Panc1 (cell line): ENCODE data around the gene MIEN1. TPM values are rescaled to one million over a fixed set of nuclear protein-coding genes. Genes with fewer than 3 reads are reported as not detected.

Experiments
- ATAC-seq: fragments of 200-7000 bp; cut with Tn5 transposase; 2 replicates; pipeline ENCODE4 v1.9.1; 2020; ENCODE audit warnings: mild to moderate bottlenecking, moderate library complexity
- BruUV-seq: library from RNA; stranded (reverse); fragments of 400-500 nt; replicated peaks from 2 replicates; lab custom pipeline; 2021; lab: Mats Ljungman, UMichigan
- CTCF ChIA-PET: fragments of 300-600 bp; sonication (Branson Sonifier 250); formaldehyde crosslinking; loops from one replicate; lab custom pipeline; 2022; ENCODE audit warnings: antibody characterized with exemption; lab: Charles Lee
- POLR2A ChIA-PET: fragments of 300-600 bp; sonication (Branson Sonifier 250); formaldehyde crosslinking; loops from one replicate; lab custom pipeline; 2022; ENCODE audit warnings: antibody characterized with exemption; lab: Charles Lee
- DNase-seq: peaks from one replicate; pipeline ENCODE4 v3.0.0-alpha.2; 2010; ENCODE audit warnings: low read depth, low spot score
- H3K27ac ChIP-seq: 2 replicates; pipeline ENCODE4 v1.5.1; 2011; ENCODE audit warnings: mild to moderate bottlenecking, low read length, inconsistent platforms
- H3K27me3 ChIP-seq: fragments of 200-500 bp; sonication (Bioruptor generic); 2 replicates; pipeline ENCODE4 v1.6.0; 2014; ENCODE audit warnings: low read length, inconsistent platforms; ENCODE audit not compliant: control insufficient read depth, insufficient read depth
- H3K36me3 ChIP-seq: fragments of 200-500 bp; sonication (Bioruptor generic); 2 replicates; pipeline ENCODE4 v1.5.1; 2014; ENCODE audit warnings: inconsistent platforms, mild to moderate bottlenecking, low read length, moderate library complexity; ENCODE audit not compliant: control insufficient read depth, insufficient read depth
- H3K4me1 ChIP-seq: 2 replicates; pipeline ENCODE4 v1.5.1; 2011; ENCODE audit warnings: inconsistent platforms, mild to moderate bottlenecking, low read length, moderate library complexity; ENCODE audit not compliant: control insufficient read depth, insufficient read depth
- H3K4me3 ChIP-seq, 2 experiments: 2 replicates each; pipeline ENCODE4 v1.5.1; 2011 to 2012; ENCODE audit warnings: low read depth in 2 of 2, low read length in 2 of 2, mild to moderate bottlenecking in 2 of 2, inconsistent platforms in 1 of 2, moderate library complexity in 1 of 2
- H3K9me3 ChIP-seq: fragments of 200-500 bp; sonication (Bioruptor generic); 2 replicates; pipeline ENCODE4 v1.5.1; 2014; ENCODE audit warnings: low read depth, mild to moderate bottlenecking, inconsistent platforms, low read length, moderate library complexity; ENCODE audit not compliant: control insufficient read depth, insufficient read depth
- POLR2AphosphoS5 ChIP-seq: IDR thresholded peaks from 2 replicates; pipeline ENCODE4 v1.6.1; 2012; ENCODE audit warnings: mild to moderate bottlenecking, low read depth, low read length, moderate library complexity
- SIN3A ChIP-seq: IDR thresholded peaks from 2 replicates; pipeline ENCODE4 v1.6.1; 2012; ENCODE audit warnings: low read depth, mild to moderate bottlenecking, low read length, moderate library complexity, borderline replicate concordance; ENCODE audit not compliant: insufficient read depth
- TCF7L2 ChIP-seq: IDR thresholded peaks from 2 replicates; pipeline ENCODE4 v1.6.1; 2011; ENCODE audit warnings: mild to moderate bottlenecking, low read depth, low read length, inconsistent platforms
- in situ Hi-C: cut with HindIII; loops from 2 replicates; pipeline ENCODE4 v1.10.0; 2016; ENCODE audit warnings: low sequenced_read_pairs, low pct_unique_long_range_greater_than_20kb
- intact Hi-C: fragments of 100-400 bp; cut with micrococcal nuclease; formaldehyde crosslinking; loops from one replicate; pipeline ENCODE4 v1.10.0; 2022; ENCODE audit not compliant: unreplicated experiment
- total RNA-seq: library from RNA; stranded (reverse); gene quantifications from one replicate; pipeline ENCODE4 v1.2.1, GENCODE V29; 2021; ENCODE audit not compliant: unreplicated experiment
- TF ChIP-seq, protein P1 (sequence below), 2 experiments: IDR thresholded peaks; 2 replicates each; pipeline ENCODE4 v1.6.1; 2011 to 2012; ENCODE audit warnings: low read depth in 2 of 2, control low read depth in 1 of 2, low read length in 1 of 2, mild to moderate bottlenecking in 1 of 2, moderate library complexity in 1 of 2; ENCODE audit not compliant: insufficient read depth in 1 of 2
- TF ChIP-seq, protein P2 (sequence below): fragments of 450-650 bp; IDR thresholded peaks from 2 replicates; pipeline ENCODE4 v1.5.1; 2017; ENCODE audit warnings: mild to moderate bottlenecking

Gene MIEN1
- total RNA-seq, 1 experiment from 2014 or later, result 103 TPM

DNA sequence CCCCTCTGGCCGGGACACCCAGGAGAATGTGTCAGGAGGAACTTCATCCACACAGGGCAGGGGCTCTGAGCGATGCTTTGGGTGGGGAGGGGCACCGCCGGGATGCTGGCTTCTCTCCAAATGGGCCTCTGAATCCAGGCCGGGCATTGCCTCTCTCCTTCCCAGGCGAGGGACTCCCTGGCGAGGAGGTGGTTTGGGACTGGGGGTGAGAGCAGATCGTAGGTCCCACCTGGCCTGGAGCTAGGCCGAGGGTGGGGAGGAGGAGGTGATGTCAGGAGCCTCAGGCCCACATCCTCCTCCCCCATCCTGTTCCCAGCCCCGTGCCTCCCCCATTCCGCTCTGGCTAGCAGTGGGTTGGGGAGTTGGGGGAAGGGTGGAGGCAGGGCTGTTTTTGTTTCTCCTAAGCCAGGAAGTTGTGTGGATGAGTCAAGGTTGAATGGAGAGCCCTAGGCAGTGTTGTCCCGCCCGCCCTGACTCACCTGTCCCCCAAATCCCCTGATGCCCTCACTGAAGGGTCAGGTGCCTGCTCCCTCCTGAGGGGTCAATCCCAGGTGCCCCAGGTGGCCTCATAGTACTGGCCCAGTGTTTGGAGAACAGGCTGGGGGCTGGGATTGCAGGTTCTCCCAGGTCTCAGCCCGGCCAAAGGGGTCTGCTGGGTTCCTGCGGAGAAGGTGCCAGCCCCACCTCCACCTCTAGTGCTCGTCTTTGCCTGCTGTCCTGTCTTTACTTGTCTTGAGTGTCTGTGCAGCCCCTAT is 10.2 kb upstream of the MIEN1 start:
- peak; percentile 49 for ATAC-seq
- ChIA-PET CTCF (no interaction called here), POLR2A (interaction anchor here (0.8 kb wide), 1 partner anchor 11 kb away, joined by 4 read pairs; the partner anchor contains the start of gene MIEN1)
- Histone ChIP-seq H3K4me1 (peaks cover 32% of the 10 kb centered on the region), H3K27ac (peak overlapping the region; percentile 77), H3K9me3 (no peaks in the 10 kb centered on the region), H3K36me3 (no peaks in the 10 kb centered on the region; the same call in 1 of the 2 replicates), H3K4me3 (peak overlapping the region in 1 of 2 experiments; percentile 65; a peak in 2 of 4 replicates), H3K27me3 (no peaks in the 10 kb centered on the region)
- BruUV-seq, result no TSS peak
- DNase-seq, result no peak
- TF ChIP-seq SIN3A (no peak), POLR2AphosphoS5 (no peak), TCF7L2 (no peak)
- TF ChIP-seq, protein P1, sequence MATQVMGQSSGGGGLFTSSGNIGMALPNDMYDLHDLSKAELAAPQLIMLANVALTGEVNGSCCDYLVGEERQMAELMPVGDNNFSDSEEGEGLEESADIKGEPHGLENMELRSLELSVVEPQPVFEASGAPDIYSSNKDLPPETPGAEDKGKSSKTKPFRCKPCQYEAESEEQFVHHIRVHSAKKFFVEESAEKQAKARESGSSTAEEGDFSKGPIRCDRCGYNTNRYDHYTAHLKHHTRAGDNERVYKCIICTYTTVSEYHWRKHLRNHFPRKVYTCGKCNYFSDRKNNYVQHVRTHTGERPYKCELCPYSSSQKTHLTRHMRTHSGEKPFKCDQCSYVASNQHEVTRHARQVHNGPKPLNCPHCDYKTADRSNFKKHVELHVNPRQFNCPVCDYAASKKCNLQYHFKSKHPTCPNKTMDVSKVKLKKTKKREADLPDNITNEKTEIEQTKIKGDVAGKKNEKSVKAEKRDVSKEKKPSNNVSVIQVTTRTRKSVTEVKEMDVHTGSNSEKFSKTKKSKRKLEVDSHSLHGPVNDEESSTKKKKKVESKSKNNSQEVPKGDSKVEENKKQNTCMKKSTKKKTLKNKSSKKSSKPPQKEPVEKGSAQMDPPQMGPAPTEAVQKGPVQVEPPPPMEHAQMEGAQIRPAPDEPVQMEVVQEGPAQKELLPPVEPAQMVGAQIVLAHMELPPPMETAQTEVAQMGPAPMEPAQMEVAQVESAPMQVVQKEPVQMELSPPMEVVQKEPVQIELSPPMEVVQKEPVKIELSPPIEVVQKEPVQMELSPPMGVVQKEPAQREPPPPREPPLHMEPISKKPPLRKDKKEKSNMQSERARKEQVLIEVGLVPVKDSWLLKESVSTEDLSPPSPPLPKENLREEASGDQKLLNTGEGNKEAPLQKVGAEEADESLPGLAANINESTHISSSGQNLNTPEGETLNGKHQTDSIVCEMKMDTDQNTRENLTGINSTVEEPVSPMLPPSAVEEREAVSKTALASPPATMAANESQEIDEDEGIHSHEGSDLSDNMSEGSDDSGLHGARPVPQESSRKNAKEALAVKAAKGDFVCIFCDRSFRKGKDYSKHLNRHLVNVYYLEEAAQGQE (IDR thresholded peaks at IDR 0.05; ENCODE audit: insufficient read depth in 1 of 2, low read depth in 2 of 2, low read length in 1 of 2), result no peak
- TF ChIP-seq, protein P2, sequence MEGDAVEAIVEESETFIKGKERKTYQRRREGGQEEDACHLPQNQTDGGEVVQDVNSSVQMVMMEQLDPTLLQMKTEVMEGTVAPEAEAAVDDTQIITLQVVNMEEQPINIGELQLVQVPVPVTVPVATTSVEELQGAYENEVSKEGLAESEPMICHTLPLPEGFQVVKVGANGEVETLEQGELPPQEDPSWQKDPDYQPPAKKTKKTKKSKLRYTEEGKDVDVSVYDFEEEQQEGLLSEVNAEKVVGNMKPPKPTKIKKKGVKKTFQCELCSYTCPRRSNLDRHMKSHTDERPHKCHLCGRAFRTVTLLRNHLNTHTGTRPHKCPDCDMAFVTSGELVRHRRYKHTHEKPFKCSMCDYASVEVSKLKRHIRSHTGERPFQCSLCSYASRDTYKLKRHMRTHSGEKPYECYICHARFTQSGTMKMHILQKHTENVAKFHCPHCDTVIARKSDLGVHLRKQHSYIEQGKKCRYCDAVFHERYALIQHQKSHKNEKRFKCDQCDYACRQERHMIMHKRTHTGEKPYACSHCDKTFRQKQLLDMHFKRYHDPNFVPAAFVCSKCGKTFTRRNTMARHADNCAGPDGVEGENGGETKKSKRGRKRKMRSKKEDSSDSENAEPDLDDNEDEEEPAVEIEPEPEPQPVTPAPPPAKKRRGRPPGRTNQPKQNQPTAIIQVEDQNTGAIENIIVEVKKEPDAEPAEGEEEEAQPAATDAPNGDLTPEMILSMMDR, result no peak
- in situ Hi-C loops, result no loop called here
- intact Hi-C loops, result no loop called here

DNA sequence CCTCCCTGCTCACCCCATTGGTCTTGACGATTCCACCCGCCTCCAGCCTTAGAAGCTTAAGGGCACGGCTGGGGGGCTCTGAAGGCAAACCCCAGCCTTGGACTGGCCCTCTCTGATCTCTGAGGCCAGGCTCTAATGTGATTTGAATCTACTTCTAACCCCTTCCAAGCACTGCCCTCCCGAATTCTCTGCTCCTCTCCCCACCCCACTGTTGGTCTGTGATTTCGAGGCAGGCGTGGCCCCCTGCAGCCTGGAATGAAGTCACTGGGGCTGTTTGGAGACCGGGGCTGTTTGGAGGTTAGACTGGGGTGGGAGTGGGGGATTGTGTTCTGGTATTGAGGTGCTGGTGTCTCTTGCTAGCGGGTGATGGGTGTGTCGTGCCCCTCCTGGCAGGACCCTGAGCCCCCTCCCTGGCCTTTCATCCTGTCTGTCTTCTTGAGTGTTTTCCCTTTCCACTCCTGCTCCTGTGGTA is 9.6 kb upstream of the MIEN1 start:
- DNase-seq, result no peak
- intact Hi-C loops, result no loop called here
- ChIA-PET POLR2A (interaction anchor here (0.8 kb wide), 1 partner anchor 10 kb away, joined by 4 read pairs; the partner anchor contains the start of gene MIEN1), CTCF (no interaction called here)
- in situ Hi-C loops, result no loop called here
- peaks cover 32% of the 10 kb centered on the region for H3K4me1 ChIP-seq
- H3K9me3 ChIP-seq, result no peaks in the 10 kb centered on the region
- ATAC-seq, result 0 out of 2 replicates have a peak, but pooled peaks have one; percentile 9
- H3K4me3 ChIP-seq, result peak overlapping the region; percentile 34 to 65
- H3K27me3 ChIP-seq, result no peaks in the 10 kb centered on the region
- peak overlapping the region; percentile 77 for H3K27ac ChIP-seq
- TF ChIP-seq POLR2AphosphoS5, result no peak
- no peak for TF ChIP-seq TCF7L2
- TF ChIP-seq, protein P2, result no peak
- TF ChIP-seq SIN3A, result no peak
- TF ChIP-seq, protein P1 (IDR thresholded peaks at IDR 0.05; ENCODE audit: insufficient read depth in 1 of 2, low read depth in 2 of 2, low read length in 1 of 2), result no peak
- BruUV-seq, result no TSS peak
- no peaks in the 10 kb centered on the region; the same call in 1 of the 2 replicates for H3K36me3 ChIP-seq
